Measurements from ENCODE around the gene SEC24D.

DNA sequence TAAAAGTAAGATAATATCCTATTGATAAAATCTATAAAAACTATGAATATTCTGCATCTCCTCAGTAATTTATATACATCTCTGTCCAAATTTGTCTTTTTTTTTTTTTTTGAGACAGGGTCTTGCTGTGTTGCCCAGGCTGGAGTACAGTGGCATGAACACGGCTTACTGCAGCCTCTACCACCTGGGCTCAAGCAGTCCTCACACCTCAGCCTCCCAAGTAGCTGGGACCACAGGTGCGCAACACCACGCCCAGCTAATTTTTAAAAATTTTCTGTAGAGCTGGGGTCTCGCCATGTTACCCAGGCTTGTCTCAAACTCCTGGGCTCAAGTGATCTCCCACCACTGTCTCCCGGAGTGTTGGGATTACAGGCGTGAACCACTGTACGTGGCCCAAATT, 12.3 kb upstream of the SEC24D start:
- TF ChIP-seq, protein P1, sequence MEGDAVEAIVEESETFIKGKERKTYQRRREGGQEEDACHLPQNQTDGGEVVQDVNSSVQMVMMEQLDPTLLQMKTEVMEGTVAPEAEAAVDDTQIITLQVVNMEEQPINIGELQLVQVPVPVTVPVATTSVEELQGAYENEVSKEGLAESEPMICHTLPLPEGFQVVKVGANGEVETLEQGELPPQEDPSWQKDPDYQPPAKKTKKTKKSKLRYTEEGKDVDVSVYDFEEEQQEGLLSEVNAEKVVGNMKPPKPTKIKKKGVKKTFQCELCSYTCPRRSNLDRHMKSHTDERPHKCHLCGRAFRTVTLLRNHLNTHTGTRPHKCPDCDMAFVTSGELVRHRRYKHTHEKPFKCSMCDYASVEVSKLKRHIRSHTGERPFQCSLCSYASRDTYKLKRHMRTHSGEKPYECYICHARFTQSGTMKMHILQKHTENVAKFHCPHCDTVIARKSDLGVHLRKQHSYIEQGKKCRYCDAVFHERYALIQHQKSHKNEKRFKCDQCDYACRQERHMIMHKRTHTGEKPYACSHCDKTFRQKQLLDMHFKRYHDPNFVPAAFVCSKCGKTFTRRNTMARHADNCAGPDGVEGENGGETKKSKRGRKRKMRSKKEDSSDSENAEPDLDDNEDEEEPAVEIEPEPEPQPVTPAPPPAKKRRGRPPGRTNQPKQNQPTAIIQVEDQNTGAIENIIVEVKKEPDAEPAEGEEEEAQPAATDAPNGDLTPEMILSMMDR (conservative IDR thresholded peaks at IDR 0.05; ENCODE audit: low read depth in 2 of 2): no peak
- TF ChIP-seq POLR2AphosphoS5 (IDR thresholded peaks at IDR 0.05; ENCODE audit: low read depth) (no peak), EZH2 (IDR thresholded peaks at IDR 0.05; ENCODE audit: low read depth, unreplicated experiment) (no peak), EZH2phosphoT487 (IDR thresholded peaks at IDR 0.05; ENCODE audit: unreplicated experiment) (no peak), JUNB (IDR thresholded peaks at IDR 0.05; ENCODE audit: unreplicated experiment) (no peak), ZNF114 (CRISPR knock-in tag; IDR thresholded peaks at IDR 0.05) (no peak), CREB1 (CRISPR knock-in tag; IDR thresholded peaks at IDR 0.05; ENCODE audit: low read depth) (no peak), ZNF331 (CRISPR knock-in tag; IDR thresholded peaks at IDR 0.05; ENCODE audit: low read depth) (no peak), NANOG (IDR thresholded peaks at IDR 0.05; ENCODE audit: borderline replicate concordance) (no peak)
- TF ChIP-seq, protein P2, sequence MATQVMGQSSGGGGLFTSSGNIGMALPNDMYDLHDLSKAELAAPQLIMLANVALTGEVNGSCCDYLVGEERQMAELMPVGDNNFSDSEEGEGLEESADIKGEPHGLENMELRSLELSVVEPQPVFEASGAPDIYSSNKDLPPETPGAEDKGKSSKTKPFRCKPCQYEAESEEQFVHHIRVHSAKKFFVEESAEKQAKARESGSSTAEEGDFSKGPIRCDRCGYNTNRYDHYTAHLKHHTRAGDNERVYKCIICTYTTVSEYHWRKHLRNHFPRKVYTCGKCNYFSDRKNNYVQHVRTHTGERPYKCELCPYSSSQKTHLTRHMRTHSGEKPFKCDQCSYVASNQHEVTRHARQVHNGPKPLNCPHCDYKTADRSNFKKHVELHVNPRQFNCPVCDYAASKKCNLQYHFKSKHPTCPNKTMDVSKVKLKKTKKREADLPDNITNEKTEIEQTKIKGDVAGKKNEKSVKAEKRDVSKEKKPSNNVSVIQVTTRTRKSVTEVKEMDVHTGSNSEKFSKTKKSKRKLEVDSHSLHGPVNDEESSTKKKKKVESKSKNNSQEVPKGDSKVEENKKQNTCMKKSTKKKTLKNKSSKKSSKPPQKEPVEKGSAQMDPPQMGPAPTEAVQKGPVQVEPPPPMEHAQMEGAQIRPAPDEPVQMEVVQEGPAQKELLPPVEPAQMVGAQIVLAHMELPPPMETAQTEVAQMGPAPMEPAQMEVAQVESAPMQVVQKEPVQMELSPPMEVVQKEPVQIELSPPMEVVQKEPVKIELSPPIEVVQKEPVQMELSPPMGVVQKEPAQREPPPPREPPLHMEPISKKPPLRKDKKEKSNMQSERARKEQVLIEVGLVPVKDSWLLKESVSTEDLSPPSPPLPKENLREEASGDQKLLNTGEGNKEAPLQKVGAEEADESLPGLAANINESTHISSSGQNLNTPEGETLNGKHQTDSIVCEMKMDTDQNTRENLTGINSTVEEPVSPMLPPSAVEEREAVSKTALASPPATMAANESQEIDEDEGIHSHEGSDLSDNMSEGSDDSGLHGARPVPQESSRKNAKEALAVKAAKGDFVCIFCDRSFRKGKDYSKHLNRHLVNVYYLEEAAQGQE (IDR thresholded peaks at IDR 0.05; ENCODE audit: unreplicated experiment): no peak
- TF ChIP-seq, protein P3, sequence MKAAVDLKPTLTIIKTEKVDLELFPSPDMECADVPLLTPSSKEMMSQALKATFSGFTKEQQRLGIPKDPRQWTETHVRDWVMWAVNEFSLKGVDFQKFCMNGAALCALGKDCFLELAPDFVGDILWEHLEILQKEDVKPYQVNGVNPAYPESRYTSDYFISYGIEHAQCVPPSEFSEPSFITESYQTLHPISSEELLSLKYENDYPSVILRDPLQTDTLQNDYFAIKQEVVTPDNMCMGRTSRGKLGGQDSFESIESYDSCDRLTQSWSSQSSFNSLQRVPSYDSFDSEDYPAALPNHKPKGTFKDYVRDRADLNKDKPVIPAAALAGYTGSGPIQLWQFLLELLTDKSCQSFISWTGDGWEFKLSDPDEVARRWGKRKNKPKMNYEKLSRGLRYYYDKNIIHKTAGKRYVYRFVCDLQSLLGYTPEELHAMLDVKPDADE (IDR thresholded peaks at IDR 0.05): no peak
- TF ChIP-seq, protein P4, sequence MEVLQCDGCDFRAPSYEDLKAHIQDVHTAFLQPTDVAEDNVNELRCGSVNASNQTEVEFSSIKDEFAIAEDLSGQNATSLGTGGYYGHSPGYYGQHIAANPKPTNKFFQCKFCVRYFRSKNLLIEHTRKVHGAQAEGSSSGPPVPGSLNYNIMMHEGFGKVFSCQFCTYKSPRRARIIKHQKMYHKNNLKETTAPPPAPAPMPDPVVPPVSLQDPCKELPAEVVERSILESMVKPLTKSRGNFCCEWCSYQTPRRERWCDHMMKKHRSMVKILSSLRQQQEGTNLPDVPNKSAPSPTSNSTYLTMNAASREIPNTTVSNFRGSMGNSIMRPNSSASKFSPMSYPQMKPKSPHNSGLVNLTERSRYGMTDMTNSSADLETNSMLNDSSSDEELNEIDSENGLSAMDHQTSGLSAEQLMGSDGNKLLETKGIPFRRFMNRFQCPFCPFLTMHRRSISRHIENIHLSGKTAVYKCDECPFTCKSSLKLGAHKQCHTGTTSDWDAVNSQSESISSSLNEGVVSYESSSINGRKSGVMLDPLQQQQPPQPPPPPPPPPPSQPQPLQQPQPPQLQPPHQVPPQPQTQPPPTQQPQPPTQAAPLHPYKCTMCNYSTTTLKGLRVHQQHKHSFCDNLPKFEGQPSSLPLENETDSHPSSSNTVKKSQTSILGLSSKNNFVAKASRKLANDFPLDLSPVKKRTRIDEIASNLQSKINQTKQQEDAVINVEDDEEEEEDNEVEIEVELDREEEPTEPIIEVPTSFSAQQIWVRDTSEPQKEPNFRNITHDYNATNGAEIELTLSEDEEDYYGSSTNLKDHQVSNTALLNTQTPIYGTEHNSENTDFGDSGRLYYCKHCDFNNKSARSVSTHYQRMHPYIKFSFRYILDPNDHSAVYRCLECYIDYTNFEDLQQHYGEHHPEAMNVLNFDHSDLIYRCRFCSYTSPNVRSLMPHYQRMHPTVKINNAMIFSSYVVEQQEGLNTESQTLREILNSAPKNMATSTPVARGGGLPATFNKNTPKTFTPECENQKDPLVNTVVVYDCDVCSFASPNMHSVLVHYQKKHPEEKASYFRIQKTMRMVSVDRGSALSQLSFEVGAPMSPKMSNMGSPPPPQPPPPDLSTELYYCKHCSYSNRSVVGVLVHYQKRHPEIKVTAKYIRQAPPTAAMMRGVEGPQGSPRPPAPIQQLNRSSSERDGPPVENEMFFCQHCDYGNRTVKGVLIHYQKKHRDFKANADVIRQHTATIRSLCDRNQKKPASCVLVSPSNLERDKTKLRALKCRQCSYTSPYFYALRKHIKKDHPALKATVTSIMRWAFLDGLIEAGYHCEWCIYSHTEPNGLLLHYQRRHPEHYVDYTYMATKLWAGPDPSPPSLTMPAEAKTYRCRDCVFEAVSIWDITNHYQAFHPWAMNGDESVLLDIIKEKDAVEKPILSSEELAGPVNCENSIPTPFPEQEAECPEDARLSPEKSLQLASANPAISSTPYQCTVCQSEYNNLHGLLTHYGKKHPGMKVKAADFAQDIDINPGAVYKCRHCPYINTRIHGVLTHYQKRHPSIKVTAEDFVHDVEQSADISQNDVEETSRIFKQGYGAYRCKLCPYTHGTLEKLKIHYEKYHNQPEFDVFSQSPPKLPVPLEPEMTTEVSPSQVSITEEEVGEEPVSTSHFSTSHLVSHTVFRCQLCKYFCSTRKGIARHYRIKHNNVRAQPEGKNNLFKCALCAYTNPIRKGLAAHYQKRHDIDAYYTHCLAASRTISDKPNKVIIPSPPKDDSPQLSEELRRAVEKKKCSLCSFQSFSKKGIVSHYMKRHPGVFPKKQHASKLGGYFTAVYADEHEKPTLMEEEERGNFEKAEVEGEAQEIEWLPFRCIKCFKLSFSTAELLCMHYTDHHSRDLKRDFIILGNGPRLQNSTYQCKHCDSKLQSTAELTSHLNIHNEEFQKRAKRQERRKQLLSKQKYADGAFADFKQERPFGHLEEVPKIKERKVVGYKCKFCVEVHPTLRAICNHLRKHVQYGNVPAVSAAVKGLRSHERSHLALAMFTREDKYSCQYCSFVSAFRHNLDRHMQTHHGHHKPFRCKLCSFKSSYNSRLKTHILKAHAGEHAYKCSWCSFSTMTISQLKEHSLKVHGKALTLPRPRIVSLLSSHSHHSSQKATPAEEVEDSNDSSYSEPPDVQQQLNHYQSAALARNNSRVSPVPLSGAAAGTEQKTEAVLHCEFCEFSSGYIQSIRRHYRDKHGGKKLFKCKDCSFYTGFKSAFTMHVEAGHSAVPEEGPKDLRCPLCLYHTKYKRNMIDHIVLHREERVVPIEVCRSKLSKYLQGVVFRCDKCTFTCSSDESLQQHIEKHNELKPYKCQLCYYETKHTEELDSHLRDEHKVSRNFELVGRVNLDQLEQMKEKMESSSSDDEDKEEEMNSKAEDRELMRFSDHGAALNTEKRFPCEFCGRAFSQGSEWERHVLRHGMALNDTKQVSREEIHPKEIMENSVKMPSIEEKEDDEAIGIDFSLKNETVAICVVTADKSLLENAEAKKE (CRISPR knock-in tag; IDR thresholded peaks at IDR 0.05): no peak
